ENCODE results near the gene PCNX2.
"Not testable (repeated sequence)": the region's sequence is repeated elsewhere in the genome, so short reads cannot be mapped to it uniquely, and the experiment has no call there.

Gene PCNX2

DNA sequence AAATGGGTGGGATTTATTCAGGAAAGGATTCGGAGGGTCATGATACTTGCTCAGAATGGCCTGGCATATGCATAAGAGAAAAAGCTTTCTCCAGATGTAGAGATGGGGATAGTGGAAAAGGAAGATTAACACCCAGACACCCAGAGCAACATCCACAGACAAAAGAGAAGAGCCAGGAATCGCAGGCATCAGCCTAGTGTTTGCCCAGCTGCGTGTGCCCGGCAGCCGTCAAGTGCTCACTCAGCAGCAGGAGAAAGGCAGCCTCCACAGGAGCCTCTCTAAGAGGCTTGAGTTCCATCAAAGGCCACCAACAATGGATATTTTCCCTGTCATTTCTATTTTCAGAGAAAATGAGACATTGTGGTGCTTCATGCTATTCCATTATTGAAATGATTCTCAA is 290.4 kb downstream of the PCNX2 start:
- no peak for DNase-seq

DNA sequence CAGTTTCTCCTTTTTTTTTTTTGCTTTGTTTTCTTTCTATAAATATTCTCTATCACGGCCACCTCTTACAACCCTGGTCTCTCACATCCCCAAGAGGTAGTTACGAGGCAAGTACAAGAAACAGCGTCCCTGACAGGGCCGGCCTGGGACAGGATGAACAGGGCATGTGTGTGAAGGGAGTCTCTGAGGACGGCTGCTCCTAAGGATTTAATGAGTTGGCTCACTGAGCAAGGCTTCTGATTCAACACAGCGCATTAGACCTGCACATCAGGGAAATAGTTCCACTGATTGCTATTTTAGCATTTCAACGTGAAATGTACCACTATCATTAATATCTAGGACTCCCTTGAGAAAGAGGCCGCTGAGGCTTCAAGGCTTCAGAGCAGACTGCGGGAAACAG is 291.1 kb downstream of the PCNX2 start:
- no peak for DNase-seq

DNA sequence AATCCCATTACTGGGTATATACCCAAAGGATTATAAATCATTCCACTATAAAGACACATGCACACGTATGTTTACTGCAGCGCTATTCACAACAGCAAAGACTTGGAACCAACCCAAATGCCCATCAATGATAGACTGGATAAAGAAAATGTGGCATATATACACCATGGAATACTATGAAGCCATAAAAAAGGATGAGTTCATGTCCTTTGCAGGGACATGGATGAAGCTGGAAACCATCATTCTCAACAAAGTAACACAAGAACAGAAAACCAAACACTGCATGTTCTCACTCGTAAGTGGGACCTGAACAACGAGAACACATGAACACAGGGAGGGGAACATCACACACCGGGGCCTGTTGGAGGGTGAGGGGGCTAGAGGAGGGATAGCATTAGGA is 291.9 kb downstream of the PCNX2 start:
- DNase-seq: not testable (repeated sequence)

DNA sequence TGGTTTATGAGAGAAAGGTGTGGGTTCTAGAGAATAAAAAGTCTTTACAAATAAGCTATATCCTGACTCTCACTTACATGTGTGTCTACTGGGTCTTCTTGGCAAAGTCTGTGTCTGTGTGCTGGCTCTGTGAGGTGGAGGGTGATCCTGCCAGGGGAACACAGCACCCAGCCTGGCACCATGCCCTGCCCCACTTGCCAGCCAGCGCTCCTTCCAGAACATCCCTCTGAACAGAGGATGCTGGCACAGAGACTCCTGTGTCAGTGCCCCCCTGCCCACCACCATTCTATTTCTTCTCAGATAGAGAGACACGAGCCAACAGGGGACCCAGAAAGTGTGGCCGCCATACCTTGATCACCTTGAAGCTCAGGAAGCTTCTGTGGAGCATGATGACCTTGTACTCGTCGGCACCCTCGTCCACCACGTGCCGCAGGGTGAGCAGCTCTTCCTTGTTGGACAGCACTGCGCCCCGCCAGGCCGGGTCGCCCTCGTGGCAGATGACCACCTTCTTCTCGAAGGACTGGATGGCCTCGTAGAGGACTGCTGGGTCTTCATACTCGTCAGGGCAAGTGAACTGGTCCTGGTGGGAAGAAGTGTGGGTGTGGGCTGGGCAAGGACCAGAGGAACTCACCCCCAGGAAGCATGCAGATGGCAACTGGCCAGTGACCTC is 295.4 kb downstream of the PCNX2 start:
- DNase-seq: no peak

DNA sequence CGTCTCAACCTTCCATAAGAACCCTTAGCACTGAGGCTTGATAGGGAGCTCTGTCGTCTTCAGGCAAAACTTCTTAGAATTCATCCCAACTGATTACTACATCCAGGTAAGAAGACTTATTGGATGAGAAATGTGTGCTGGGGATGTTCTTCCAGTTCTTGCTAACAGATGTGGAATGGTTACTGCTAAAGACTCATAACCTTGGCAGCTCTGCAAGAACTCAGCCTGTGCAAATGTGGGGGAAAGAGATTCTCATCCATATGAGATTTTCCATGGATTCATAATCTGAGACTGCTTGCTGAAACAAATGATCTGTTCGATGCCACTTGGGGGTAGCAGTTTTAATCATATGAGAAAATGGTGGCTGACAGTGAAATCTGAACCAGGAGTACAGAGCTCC is 296.9 kb downstream of the PCNX2 start:
- DNase-seq: no peak

DNA sequence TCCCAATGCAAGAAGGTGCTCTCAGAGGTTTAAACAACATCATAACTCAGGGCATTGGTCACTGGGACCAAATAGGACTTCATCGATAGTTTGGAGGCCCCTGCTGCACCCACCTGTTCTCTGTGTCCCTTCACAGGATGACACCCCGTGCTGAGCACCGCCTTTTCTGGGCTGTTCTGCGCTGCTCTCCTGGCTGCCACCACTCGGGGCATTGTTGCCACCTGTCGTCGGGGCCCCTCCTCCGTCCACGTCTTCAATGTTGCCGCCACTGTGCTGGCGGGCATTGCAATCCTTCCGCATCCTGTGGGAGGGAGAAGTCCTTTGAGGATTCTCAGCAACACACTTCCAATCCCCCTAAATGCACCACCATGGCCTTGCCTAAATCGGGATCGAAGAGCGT is 297.4 kb downstream of the PCNX2 start:
- DNase-seq: no peak

DNA sequence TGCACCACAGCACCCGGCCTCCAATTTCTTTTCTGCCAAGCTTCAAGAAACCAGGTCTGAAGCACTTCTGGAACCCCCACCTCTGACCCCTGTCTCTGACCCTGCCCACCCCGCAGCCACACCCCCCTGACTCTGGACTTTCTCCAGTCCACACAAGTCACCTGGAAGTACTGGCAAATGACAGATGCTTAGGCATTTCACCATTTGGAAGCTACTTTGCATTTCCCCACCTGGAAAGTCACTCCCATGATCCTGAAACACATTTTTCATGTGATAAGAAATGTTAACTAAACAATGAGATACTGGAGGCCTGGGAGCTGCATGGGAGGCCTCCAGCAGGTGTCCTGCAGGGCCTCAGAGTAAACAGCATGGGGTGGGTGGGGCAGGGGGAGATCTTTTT is 299.4 kb downstream of the PCNX2 start:
- DNase-seq: no peak

DNA sequence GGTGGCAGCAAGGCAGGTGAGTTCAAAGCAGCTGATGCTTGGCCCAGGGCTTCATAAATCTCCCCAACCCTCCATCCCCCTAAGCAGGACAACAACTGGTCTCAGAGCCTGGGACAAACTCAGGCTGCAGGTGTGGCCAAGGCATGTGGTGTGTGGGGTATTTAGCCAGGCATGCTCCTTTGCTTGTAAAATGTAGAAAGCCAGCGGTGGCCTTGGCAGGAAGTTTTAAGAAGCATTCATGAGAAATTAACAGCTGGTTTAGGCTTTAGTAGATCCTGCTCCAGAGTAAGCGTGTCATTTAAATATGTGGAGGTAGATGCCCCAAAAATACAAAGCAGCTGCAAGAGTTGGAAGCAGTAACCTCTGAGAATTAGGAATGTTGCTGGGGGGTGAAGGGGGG is 300.3 kb downstream of the PCNX2 start:
- DNase-seq: no peak

DNA sequence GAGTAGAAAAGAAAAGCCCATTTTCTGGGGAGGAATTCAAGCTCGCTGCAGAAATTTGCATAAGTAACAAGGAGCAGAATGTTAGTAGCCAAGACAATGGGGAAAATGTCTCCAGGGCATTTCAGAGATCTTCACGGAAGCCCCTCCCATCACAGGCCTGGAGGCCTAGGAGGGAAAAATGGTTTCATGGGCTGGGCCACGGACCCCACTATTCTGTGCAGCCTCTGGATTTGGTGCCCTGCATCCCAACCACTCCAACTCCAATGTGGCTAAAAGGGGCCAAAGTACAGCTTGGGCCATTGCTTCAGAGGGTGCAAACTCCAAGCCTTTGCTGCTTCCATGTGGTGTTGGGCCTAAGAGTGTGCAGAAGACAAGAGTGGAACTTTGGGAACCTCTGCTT is 302.0 kb downstream of the PCNX2 start:
- DNase-seq: no peak

DNA sequence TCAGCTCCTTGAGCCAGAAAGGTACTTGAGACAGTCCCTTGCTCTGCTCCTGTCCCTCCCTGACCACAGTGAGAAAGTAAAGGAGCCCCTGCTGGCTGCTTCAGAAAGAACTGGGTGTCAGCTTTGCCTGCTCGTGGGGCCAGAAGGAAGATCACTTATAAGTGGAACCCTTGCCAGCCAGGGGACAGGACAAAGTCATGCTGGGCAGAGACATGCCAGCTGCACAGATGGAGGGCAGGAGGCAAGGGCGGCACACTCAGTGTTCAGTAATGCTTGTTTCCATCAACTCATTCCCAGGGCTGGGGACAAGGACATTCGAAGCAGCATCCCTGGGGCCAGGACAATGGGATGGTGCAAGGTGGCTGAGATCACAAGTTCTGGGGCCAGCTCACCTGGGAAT is 303.3 kb downstream of the PCNX2 start:
- no peak for DNase-seq

DNA sequence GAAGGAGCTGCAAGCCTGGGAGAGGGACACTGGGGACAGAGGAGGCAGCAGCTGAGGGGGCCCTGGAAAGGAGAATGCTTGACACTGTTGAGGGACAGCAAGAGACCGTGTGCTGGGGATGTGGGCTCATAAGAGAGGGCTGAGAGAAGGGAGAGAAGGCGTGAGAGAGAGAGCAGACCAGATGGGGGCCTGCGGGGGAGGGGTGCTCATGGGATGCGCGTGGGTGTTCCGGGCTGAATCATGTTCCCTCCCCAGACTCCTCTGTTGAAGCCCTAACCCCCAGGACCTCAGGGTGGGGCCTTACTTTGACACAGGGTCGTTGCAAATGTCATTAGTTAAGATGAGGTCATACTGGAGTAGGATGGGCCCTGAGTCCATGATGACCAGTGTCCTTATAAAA is 304.3 kb downstream of the PCNX2 start:
- DNase-seq: no peak

DNA sequence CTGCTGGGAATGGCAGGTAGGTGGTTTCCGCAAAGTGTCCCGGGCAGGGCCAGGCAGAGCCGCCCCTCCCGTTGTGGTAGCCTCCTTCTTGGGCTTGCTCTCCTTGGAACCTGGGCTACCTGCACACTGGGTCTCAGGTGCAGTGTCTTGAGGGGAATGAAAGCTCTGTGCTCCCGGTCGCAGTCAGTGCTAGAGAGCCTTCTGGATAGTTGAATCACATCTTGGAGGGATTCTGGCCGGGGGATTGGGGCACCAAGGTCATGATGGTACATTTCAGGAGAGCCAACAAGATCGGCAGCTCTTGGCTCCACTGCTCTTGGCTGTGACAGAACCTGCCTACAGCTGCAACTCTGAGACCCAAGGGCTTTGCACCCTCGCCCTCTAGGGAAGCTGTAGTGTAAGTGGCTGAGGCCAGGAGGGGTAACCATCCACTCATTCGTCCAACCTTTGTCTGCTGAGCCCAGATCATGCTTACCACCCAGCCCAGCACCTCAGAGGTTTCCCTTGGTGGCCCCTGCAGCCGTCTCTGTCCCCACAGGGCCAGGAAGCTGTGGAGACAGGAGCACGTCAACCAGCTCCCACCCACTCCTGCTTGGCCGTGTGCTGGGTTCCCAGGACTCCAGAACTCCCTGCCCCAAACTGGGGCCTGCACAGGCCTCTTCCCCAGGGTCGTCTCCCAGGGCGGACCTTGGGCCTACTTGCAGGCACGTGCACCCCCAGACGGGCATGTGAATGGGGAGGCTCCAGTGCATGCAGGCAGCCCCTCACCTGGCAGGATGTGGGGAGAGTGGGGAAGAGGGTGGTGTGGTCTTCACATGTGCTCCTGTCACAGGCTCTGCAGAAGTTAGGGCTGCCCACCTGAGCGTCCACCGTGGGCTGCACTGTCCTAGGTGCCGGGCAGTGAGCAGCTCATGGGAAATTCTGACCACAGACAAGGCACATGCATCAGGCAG is 305.1 kb downstream of the PCNX2 start:
- no peak for DNase-seq

DNA sequence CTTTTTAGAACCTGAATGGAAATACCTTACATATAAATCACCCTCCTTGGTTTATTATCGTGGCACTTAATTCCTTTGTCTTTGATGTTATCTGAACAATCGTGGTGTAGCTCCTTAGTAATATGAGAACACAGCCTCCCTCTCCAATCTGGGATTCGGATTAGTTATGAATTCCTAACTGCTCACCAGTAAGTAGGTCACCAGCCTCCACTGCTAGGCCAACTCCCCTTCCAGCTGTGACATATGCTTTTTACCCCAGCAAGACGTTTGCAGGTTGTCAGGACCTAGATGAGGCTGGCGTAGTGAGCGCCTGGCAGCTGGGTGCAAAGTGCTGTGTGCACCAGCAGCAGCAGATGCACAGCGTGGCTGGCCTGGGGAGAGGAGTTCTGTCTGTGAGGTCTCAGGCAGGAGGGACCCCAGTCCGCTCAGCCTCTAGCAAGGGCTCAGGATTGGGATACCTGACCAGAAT is 306.9 kb downstream of the PCNX2 start:
- no peak for DNase-seq

DNA sequence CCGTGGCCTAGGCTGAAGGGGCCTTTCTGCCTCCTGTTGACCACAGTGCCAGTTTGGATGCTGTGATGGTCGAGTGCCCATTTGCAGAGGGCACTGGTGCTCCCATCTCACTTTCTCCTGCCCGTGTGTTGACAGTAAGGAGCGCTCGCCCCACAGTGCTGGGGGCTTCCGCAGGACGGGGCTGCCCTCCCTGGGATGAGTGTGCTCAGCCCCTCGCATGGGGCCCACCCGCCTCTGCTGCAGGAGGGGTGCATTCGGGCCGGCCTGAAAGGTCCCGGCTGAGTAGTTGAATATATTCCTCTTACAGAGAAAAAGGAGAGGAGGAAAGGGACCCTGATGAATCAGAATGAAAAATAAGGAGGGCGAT is 307.8 kb downstream of the PCNX2 start:
- no peak for DNase-seq

DNA sequence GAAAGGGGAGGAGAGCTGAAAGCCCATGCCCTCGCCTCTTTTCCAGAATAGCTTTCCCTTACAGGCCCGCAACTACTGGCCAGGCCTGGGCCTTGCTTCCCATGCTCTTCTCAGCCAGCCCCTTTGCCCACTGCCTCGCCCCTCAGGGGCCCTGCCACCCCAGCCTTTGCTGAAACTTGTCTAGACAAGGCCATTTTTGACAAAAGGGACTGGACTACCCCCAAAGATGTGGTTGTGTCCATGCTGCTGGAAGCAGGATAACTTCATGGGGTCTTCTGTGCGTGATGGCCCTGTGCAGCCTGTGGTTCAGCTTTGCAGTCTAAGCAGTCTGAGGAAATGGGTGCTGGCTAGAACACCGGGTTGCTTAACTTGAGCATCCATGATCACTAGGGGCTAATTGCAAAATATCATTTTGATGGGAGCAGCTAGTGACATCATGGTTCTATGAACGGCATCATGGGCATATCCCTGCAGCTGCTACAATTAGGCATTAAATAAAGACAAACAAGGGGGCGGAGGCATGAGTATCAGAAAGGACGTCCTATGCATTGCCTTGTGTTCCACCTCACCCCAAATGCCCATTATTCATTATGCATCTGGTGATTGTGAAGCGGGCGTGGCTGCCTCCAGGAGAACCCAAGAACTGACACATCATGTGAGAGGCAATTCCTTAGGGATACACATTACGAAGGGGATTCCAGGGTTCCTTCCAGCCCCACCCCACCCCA is 308.3 kb downstream of the PCNX2 start:
- DNase-seq: no peak

DNA sequence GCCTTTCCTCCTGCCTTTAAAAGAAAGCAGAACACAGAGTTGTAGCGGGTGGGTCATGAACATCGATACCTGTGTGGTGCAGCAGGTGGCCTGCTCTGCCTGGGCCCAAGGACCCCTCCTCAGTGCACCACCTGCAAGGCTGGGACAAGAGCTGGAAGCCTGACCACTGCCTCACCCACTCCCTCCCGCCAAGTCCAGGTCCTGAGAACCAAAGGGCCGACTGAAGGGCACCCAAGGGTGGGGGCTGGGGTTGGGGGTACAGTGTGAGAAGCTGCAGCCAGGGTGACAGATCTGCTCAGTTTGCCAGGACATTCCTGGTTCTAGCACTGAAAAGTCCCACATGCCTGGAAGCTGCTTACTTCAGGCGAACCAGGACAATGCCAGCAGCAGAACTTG is 309.0 kb downstream of the PCNX2 start:
- no peak for DNase-seq

DNA sequence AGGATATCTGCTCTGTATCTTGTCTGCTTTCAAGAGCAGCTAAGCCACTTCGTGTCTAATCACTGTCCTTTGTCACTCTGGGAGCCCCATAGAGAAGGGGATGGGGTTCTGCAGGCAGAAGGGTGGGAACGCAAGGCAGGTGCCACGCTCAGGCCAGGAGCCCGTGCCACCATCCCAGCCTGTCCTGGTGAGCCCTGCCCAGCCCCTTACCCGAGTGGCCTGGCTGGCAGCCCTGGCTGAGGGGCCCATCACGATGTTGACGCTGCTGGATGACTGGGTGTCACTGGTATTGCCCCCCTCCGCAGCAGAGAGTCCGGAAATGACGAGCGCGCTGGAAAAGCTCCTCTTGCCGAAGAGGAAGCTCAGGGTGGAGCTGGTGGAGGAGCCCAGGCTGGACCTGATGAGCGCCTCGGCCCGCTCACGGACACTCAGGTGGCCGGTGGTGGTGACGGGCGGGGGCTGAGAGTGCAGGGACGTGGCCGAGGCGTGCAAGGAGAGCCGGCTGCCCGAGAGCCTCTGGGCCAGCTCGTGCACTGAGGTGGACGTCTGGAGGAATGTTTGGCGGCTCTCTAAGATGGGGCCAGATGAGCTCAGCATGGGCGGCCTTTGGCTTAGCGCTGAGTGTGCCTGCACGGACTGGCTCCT is 309.5 kb downstream of the PCNX2 start:
- DNase-seq: no peak

DNA sequence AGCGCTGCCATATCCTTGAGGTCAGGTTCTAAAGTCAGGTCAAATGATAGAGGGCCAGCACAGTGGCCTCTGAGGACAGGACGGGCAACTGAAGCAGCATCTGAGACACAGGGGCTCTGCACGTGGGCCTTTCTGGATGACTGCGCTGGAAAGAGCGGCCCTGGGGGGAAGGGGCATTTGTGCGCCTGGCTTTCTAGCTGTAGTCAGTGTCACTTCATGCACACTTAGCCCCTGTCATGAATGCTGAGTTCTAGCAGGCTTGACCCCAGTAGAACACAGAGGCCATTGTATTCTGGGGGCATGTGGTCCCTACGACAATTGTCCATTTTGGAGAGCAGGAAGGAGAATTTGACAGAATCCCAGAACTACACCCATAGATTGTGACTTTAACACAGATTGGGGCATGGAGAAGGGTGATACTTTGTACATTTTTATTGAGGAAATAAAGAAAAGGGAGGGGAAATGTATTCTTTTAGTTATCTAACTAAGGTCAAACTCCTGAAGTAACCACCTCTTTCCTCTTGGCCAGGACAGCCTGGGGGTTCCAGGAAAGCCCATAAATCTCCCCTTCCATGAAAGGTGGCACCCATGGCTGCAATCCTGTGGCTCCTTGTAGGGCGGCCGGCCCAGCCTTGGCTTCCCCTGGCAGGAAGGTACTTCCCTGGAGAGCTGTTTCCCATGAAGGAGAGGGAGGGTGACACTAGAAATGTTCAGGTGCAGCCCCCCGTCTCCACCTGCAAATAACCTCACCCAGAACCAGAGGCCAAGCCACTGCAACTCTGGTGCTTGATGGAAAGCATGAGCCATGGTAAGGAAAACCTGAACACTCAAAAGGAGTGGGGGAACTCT is 310.7 kb downstream of the PCNX2 start:
- no peak for DNase-seq

DNA sequence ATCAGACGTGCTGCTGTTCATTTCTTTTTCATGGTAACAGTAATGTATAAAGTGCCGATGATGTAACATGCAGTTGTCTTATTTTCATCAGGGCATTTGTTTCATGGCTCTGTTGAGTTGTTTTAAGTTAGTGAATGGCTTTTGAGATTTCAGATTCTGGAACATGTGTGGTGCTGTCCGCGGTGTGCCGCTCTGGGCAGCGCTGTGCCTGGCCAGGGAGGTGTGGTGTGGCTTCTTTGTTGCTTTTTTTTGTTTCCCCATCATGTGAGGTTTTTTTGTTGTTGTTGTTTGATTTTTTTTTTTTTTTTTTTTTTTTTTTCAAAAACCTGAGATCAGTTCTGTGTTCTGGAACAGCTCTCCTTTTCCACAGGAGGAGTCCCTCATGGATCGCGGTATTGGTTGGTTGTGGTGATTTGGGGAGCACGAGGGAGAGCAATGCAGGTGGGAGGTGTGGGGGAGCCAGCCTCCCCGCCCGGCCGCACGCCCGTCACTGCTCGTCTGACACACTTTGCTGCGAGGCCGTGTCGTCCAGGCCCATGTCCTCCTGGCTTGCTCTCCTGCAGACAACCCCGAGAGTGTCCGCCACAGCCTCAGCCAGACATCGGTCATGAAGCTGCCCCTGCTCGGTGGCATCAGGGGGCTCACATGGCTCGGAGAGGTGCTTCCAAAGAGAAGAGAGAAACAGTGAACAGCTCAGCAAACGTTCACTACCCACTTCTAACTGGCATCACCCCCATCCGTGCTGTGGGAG is 311.5 kb downstream of the PCNX2 start:
- no peak for DNase-seq

DNA sequence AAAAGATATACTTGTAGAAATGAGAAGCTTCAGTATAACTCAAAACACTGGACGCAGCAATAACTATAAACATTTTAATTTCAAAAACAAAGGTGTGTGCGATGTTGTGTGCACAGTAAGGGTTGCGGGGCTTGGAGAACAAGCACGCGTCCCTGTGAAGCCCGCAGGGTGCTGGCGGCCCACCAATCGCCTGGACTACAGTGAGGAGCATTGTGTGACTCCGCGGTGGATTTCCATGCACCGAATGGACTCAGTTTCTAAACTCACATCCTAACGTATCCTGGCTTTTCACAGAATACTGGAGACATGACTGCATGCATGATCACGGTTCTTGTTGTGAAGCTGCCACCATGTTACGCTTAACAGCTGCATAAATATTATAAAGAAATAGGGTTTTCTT is 312.1 kb downstream of the PCNX2 start:
- no peak for DNase-seq

DNA sequence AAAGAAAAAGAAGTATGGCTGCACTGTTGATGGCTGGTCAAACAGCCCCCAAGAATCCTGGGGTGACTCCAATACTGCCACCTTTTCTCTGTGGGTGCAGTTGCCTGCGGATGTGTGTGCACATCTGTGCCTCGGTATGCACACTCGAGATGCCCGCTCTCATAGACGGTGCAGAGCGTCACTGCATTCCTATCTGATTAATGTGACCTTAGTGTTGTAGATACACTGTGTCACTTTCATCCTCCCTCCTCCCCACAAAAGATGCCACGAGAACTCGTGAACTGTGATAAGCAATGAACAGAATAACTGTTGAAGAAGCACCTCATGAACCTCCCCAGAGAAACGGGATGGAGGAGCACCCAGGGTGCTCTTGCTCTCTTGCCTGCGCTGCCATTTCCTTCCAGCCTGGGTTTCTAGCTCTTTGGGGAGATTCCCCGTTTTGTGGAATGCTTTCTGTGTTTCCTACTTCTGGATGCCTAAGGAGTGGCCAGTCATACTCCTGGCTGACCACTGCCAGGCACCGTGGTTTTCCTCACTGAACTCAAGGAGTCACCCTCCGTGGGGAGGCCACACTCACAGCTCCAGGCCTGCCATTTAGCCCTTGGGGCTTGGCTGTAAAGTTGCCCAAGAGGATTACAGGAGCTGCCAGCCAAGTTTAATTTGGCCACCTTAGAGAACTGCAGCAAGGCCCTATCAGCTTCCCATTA is 313.1 kb downstream of the PCNX2 start:
- no peak for DNase-seq
